T-helper 1 cell (primary cell): ENCODE results near the gene KRR1.

Experiments
- DNase-seq, 5 donors: peaks; one replicate each; pipeline ENCODE4 v3.0.0-alpha.2; 2012 to 2020
- total RNA-seq, 4 donors: gene quantifications; one replicate each; lab custom pipeline; 2026; lab: John Stamatoyannopoulos, UW

The KRR1 gene
- total RNA-seq, result 96.9 to 137 (median 117) reads per million in 4 donors

DNA sequence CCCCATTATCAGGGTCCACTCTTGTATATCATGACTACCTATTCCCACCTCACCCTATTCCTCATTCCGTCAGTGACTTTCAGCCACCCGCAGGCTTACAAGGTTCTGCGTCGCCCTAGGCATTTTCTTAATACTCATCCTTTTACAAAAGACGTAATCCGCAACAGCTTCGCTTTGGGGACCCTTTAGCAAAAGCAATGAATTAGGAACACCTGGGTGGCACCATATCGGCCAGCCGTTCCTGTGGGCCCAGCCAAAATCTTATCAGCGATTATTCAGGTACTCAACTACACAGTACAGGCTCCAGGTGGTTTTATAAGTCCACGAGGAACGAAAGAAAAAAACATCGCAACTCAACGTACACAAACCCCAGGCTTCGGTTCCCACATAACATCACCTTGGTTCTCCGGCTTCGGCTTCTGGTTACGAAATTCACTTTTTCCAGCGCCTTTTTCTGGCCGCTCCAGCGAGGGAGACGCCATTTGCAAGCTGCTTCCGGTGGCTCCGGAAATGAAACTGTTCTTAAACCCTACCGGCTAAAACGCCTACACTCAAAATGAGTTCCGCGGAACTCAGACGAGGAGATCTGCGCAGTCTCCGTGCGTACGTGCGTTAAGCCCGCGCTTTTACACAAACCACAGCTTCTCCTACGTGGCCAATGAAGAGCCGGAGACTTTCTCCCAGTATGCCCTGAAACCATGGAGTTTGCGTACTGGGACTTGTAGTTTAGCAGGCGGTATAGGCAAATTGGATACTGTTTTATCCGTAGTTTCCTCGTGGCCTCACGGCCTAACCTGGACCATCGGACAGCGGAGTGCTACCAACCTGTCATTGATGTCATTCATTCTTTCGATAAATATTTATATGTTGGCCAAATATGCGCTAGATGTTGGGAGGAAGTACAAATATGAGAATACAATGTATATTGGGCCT, at the start of gene KRR1:
KRR1 (minus strand) TSS at position 494 of the 933 bp plus-strand sequence; CDS start at position 482, 12 bp downstream.
- peak; percentile 70 to 98 (median 83) for DNase-seq

- DNase-seq, result no peak
Observed at GRCh38 chr12:75560167-75560566, 48.8 kb upstream of the KRR1 start.

DNA sequence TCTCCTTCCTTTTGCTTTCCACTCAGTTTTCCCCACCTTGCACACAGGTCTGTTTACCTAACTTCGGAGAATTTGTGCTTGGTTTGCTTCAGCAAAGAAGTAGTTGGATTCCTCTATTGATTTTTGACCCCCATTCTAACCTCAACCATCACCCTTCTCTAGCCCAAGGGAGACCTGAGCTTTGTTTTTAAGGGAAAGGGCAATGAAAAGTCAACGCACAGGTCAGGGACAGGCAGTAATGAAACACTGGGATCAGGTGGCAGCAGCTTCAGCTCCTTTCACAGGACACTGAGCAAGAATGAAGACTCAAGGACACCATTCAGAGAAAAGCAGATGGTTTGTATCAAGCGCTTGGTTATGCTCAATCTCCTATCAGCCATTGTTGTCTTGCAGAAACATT, 46.9 kb upstream of the KRR1 start:
- DNase-seq, result no peak

GRCh38 chr12:75556311-75556899, 45.0 kb upstream of the KRR1 start:
- DNase-seq, result no peak

DNA sequence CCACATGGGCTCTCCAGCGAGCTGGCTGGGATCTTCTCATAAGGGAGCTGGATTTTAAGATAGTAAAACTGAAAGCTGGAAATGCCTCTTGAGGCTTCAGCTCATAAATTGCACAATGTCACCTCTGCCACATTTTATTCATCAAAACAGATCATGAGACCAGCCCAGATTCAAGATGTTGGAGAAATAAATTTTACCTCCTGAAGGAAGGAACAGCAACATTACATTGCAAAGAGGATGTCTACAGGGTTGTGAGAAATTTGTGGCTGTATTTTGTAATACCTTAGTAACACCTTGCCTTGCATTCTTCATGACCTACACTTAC, 43.1 kb upstream of the KRR1 start:
- no peak for DNase-seq

DNA sequence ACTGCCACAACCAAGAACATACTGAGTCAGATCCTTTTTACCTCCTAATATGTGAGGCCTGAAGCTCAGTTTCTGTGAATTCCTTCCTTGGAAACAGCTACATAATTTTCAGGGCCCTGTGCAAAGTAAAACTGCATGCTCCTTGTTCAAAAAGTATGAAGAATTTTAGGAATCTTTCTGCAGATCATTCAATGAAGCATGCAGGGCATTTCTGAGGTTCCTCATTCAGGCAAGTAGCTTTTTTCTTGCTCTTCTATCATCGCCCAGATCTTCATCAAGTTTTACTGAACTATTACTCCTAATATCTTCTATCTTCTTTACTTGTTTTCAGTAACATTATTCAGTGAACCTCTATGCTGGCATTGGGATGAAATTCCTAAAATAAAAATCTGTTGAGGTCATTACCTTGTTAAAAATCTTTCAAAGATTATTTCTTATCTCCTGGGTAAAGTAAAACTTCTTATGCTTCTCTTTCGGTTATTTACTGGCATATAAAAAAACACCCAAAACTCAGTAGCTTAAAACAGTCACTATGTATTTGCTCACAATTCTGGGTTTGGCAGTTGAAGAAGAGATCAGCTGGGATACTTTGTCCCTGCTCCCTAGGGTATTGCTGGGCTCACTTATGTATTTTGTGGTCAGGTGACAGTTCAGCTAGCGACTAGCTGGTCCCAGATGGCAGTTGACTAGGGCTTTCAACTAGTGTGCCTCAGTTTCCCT, 42.6 kb upstream of the KRR1 start:
- no peak for DNase-seq

- no peak for DNase-seq
Observed at GRCh38 chr12:75553398-75553797, 42.0 kb upstream of the KRR1 start.

GRCh38 chr12:75551477-75551876, 40.1 kb upstream of the KRR1 start:
- no peak for DNase-seq

- DNase-seq, result no peak
Observed at GRCh38 chr12:75550401-75551240, 39.2 kb upstream of the KRR1 start.

- DNase-seq, result no peak
Observed at GRCh38 chr12:75549989-75550388, 38.6 kb upstream of the KRR1 start.

GRCh38 chr12:75548879-75549278, 37.5 kb upstream of the KRR1 start:
- no peak for DNase-seq

- DNase-seq, result no peak
Observed at GRCh38 chr12:75545636-75546035, 34.2 kb upstream of the KRR1 start.

DNA sequence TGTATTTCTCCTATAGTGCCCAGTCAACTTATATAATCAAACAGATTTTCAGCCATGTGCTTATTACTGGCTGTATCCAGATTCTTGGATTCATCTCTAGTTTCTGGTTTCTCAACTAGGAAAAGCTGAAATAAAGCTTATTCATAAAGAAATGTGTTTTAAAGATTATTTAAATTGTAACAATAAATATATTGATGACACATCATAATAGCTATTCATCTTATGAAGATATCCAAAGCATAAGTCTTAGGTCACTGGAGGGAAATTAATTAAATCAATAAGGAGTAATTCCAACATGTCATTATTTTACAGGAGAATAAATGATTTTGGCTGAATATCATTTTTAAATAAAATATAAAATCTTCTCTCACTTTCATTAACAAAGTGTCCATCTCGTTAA, 32.1 kb upstream of the KRR1 start:
- DNase-seq, result no peak

DNA sequence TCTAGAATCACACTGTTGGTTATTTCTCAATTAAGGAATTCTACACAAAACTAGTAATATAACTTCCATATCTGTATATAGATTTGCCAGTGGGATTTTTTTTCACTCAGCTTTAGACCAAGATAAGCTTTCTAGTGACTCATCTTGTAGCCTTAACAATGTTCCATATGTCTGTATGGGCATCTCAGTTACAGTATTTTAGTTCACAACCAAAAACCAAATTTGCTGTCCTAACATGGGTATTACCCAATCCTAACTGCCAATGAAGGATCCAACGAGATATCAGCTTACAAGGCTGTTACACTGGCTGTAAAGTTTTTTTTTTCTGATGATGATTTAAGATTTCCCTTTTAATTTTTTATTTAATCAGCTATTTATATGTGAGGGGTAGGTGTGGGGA, 31.5 kb upstream of the KRR1 start:
- DNase-seq, result no peak

- no peak for DNase-seq
Observed at GRCh38 chr12:75539889-75540288, 28.5 kb upstream of the KRR1 start.

- no peak for DNase-seq
Observed at GRCh38 chr12:75533239-75533638, 21.8 kb upstream of the KRR1 start.

DNA sequence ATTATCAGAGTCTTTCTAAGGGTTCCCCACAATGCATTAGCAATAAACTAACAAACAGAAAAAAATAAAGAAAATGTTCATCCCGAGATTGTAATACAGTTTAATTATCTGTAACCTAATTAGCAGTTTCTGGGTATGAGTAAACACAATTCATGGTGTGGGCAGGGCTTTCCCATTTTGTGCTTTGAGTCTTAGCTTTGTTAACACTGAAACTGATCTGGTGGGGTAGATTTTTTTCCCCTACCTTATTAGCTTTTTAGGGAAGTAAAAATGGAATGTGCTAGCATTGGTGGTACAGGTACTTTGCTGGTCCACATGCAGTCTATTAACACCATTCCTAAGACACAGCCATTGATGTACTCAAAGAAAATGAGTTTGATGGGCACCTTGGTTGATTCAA, 18.4 kb upstream of the KRR1 start:
- DNase-seq, result no peak

GRCh38 chr12:75529316-75529715, 17.9 kb upstream of the KRR1 start:
- DNase-seq, result no peak

GRCh38 chr12:75528692-75529091, 17.3 kb upstream of the KRR1 start:
- no peak for DNase-seq

- no peak for DNase-seq
Observed at GRCh38 chr12:75528272-75528671, 16.9 kb upstream of the KRR1 start.

DNA sequence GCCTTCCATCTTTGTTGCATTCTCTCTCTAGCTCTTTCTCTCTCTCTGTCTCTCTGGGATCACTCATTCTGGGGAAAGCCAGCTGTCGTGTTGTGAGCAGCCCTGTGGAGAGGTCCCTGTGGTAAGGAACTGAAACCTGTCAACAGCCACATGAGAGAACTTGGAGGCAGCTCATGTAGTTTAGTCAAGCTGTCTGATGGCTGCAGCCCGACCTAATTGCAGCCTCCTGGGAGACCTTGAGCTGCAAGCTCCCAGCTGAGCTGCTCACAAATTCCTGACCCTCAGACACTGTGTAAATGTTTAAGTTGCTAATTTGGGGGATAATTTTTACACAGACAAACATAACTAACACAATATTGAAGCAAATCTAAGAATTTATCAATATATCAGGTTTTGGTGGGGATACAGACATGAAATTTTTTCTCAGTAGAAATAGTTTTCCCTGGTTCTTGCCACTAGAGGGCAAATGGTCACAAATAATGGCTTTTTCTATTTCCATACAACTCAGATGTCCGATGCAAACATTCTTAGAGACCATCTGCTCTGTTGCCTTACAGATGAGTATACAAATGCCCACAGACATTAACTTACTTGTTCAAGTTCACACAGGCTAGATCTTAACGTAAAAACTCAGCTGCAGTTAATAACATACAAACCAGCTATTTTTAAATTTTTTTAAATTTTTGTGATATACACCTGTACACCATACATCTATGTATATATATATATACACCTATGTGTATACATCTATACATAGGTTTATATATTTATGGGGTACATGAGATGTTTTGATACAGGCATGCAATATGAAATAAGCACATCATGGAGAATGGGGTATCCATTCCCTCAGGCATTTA, 15.5 kb upstream of the KRR1 start:
- DNase-seq, result peak in 1 of 5 donors; percentile 37

GRCh38 chr12:75525263-75525662, 13.9 kb upstream of the KRR1 start:
- no peak for DNase-seq
